Stimulated activated CD4-positive, alpha-beta T cell treated with anti-CD3 and anti-CD28 coated beads, Interleukin-1b, Interleukin-23, amount 100 ng/mL, for 4 hours (primary cell): Measurements from ENCODE around the gene BASP1.
"Not testable (repeated sequence)": the region's sequence is repeated elsewhere in the genome, so short reads cannot be mapped to it uniquely, and the experiment has no call there.

Source experiments
- DNase-seq, 2 donors: peaks; one replicate each; pipeline ENCODE4 v3.0.0-alpha.2; 2020; ENCODE audit warnings: low read depth in 2 of 2

BASP1 gene

DNA sequence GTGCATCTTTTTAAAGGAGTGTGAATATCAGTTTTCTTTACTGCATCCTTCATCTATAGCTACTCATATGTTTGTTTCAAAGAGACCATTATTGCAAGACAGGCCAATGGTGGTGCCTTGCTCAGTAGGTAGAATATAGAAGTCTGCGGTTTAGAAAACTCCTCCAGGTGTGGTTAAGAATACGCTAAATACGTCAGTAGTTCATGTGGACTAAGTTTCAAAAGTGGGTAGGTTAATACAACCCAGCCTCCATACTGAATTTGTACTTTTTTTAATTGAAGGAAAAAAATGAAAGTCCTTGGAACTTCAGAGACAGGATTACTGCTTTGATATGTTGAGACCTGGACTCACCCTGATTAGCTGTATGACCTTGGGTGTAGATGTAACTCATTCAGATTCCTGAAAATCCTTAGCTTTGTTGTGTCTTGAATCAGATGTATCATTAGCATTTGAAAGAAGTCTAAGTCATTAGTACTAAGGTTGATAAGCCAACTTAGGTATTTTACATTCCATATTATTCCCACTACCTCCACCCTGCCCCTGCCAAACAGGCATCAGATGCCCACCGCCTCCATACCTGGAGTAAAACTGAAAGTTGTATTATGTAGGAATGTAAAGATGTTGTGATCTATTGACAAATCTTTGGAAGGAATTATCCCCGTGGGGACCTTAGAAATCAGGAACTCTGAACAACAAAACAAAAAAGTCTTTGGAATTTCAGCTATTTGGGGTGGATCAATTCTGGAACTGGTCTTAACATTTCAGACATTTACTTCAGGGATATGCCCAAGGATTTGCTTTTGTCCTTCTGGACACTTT, 6.1 kb downstream of the BASP1 start:
- DNase-seq = no peak

DNA sequence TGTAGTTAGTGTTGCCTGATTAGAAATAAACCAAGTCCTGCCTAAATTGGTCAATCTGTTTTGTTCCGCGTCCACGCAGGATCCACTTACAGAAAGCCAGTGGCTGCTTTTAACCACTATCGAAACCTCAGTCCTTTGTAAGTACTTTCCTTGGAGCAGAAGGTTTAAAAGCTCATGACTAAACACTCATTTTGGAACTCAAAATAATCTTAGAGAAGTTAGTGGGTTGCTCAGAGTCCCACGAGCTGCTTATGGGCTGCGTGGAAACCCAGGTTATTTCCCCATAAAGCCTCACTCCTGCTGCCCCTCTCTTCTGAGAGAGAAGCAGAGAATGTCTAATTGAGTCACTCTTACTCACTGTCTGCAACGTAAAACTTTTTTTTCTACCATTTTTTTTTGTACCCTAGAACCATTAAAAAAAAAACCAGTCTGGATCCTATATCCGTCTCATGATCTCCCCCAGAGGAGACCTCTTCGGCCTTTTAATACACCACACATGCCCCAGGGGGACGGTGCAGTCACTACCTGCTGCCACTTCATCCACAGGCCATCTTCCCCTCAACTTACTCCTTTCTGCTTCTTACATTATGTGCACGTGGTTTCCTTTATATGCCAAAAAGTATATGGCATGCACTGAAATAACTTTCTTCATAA, 7.6 kb downstream of the BASP1 start:
- no peak for DNase-seq

DNA sequence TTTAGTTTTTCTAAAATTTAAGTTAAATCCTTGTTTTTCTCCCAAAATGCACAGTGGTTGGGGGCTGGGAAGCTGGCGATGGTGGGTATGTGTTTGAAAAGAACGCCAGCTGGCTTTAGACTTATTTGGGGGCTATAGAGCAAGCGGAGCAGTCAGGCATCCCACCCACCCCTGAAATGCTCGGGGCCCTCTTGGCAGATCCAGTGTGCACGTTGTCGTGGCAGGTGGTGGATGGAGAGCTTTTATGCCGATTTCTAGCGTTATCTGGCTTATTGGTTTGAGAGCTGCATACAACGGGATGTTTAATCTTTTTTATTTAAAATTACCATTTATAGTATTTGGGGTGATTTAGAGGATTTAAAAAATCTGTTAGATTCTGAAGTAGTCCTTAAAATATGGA, 8.1 kb downstream of the BASP1 start:
- DNase-seq = no peak

DNA sequence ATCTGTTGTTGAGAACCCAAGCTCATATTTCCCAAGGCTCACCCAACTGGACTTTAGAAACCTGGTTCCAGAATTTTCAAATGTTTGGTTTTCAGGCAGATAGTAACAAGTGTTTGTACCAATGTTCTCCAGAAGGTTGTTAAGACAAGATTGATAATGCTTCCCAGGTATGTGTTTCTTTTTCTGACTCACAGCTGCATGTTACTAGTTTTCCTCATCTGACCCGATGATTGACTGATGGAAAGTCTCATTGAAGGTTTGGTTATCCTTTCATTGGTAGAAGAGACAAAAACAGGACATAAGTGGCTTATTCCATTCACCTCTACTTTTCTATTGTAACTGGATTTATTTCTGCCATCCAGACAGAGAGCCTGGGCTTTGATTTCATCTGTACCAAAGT, 10.4 kb downstream of the BASP1 start:
- DNase-seq = no peak

DNA sequence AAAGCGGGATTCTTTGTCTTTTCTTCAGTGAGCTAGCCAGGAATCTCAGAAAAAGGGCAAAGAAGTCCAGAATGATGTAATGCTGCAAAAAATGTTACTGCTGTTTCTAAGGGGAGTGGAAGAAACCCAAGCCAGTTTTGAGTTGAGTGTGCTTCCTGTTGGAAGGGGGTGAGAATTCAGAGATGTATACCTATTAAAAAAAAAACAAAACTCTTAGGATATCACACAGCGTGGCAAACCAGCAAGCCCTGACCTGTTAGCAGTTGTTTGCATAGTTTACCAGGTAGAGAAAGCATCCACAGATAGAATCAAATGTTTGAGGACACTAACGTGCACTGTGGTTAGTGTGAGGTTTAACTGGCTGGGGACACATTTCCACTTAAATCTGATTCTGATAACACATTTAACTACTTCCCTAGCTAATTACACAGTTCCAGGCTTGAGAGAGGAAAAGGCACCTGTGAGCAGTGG, 11.4 kb downstream of the BASP1 start:
- DNase-seq = no peak

DNA sequence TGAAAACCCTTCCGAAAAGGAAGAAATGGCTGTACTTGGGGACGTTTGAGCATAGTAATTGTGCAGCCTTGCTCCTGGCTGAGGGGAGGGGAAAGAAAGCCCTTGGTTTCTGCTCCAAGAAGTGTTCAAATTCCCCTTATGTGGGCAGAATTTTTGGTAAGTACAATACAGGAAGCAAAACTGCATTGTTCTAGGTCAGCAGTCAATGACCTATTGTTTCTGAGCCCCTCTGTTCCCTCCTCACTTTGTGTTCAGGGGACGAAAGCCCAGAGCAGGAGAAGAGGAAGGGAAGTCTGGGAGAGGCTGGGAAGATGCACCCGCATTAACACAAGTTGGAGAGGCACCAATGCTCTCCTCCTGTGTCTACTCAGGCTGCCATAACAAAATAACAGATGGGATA, 11.9 kb downstream of the BASP1 start:
- DNase-seq = no peak

DNA sequence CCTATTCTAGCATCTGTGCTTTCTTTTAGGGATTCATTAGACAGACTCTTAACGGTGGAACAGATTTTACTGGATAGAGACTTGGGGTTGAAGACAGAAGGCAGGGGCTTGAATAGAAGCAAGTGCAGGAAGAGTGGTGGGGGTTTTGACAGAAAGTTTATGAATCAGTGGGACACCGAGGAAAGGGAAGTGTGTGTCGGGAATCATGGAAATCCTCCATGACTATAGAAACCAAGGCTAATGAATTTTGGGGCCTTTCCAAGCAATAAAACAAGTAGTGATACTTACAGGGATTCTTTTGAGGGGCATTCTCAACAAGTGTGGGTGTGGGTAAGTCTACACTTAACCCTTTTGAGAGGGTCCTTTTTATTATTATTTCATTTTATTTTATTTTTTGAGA, 12.8 kb downstream of the BASP1 start:
- no peak for DNase-seq

DNA sequence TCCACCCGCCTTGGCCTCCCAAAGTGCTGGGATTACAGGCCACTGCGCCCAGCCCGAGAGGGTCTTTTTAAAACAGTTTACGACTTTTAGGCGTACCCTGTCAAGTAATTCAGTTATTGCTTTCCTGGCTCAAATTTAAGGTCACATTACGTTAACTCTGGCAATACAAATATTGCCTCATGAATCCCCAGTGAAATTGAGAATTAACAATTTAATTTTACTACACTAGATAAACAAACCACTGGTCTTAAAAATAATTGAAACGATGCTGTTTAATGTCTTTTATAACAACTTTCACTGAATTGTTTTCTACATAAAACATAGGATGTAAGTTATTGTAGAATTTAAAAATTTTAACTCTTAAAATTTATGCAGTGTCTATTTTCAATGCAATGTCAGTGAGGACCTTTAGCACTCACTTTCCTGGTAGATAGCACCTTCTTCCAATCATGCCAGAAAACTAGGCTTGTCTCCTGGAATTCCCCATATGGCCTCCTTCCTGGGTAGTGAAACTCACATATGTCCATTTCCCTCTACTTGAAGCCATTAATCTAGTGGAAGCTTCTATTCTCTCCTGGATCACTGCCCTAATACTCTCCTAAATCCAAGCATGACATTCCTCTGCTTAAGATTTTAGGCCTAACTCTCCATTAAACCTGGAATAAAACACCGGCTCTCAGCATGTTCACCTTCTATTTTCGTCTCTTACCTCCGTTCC, 13.5 kb downstream of the BASP1 start:
- DNase-seq = no peak

DNA sequence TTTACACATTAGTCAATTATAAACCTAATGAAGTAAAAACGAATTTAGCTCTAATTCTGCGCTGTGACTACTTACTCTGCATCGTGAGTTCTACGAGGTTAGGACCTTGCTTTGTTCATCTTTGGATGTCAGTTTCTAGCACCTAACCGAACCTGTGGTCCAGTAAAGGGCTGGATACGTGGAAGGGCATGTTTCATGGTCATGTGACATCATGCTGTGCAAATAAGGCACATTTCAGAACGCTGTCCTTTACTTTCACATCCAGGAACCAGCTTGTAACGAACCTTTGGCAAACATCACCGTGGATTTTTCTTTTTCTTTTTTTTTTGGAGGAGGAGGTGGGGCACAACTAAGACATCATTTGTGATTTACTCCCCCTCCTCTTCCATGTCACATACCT, 15.0 kb downstream of the BASP1 start:
- DNase-seq = no peak

DNA sequence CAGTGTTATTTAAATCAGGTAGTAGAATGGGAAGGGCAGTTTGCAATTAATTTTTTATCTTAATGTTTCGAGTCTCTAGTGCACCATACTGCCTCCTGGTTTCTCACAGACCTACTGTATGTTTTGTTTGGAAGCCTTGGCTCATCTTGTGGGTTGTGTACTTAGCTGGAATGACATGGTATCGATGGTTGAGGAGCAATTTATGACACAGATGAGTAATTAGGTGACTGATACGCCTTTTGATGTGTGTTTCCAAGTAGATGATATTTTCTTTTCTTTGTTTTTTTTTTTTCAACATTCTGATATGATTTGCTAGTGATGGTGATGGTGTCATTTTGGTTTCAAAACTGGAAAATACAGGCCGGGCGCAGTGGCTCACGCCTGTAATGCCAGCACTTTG, 16.1 kb downstream of the BASP1 start:
- DNase-seq = no peak

DNA sequence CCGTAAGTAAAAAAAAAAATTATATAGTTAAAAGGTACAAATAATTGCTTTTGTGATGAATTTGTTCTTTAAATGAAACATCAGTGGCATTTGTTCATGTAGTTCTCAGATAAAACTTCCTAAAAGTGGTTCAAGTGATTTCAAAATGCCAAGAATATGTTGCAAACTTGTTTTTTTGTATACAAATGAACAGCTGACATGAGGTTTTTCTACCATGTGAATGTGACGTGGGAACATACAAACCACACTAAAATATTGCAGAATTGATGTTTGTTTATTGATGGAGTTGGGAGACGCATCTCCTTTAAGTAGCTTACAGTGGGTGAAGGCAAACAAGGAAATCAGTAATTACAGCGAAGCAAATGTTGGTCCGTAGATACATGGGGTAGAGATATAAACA, 16.9 kb downstream of the BASP1 start:
- no peak for DNase-seq

DNA sequence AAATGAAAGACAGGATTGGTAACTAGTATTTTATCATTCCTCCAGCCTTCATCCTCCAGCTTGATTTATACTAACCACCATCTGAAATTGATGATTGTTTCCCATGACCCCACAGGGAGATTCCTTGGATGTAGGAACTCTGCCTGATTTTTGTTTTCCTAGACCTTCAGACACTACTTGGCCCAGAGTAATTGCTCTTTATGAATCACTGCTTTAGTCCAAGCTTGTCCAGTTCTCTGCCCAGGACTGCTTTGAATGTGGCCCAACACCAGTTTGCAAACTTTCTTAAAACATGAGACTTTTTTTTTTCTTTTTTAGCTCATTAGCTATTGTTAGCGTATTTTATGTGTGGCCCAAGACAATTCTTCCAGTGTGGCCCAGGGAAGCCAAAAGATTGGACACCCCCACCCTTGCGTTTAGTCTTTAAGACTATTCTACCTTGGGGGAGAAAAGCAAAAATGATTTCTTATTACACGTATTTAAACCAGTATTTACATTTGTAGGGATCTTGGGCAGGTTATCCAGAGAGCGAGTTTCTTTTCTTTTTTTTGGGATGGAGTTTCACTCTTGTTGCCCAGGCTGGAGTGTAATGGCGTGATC, 18.4 kb downstream of the BASP1 start:
- DNase-seq = no peak

DNA sequence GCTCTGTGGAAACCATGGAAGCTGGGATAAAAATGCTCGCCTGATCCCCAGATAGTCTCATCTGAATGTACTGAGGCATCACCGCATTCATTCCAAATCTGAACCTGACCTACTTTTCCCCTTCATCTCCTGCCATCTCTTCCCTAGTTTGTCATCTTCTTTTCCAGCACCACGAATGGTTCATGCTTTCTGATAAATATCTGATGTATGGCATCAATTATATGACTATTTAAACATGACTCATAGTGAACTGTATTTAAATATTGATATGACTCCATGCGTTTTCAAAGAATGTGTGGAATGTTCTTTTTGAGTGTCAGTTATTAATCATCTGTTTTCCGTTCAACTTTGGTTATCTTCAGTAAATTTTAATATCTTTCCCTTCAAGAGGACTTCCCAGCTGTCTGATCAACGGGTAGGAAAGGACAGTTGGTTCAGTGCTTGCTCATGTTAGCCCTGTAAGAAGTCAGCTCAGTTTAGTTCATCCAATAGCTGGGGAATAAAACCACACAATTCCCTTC, 21.1 kb downstream of the BASP1 start:
- no peak for DNase-seq

DNA sequence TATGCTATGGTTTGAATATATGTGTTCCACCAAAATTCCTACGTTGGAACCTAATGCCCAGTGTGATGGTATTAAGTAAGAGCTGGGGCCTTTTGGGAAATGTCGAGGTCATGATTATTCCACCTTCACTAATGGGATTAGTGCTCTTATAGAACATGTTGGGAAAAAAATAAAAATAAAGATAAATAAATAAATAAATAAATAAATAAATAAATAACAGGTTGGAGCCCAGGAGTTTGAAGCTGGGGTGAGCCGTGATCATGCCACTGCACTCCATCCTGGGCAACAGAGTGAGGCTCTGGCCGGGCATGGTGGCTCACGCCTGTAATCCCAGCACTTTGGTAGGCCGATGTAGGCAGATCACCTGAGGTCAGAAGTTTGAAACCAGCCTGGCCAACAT, 22.5 kb downstream of the BASP1 start:
- DNase-seq = no peak

DNA sequence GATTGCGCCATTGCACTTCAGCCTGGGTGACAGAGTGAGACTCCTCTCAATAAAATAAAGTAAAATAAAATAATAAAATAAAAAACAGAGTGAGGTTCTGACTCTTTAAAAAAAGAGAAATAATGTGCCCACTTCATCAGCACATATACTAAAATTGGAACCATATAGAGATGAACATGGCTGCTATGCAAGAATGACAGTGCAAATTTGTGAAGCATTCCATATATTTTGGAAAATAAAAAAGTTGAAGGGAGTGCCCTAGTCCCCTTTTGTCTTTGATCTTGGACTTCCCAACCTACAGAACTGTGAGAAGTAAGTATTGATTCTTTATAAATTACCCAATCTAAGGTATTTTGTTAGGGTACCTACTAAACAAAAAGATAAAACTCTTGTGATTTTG, 23.1 kb downstream of the BASP1 start:
- no peak for DNase-seq

DNA sequence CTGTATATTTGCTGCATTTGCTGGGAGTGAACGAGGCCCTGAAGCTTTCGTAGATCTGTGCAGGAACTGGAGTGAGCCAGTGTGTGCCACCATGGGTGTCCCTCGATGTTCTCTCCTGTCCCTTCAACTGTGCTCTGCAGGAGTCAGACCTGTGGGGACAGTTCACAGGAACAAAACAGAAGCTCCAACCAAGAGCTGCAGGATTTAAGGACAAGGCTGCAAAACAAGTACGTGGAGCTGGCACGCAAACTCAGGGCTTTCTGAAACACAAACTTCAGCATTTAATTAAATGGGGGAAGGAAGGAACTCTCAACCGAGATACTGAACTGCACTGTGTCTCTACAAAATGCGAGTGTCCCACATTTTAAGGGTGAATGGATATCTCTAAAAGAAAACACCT, 24.2 kb downstream of the BASP1 start:
- no peak for DNase-seq

DNA sequence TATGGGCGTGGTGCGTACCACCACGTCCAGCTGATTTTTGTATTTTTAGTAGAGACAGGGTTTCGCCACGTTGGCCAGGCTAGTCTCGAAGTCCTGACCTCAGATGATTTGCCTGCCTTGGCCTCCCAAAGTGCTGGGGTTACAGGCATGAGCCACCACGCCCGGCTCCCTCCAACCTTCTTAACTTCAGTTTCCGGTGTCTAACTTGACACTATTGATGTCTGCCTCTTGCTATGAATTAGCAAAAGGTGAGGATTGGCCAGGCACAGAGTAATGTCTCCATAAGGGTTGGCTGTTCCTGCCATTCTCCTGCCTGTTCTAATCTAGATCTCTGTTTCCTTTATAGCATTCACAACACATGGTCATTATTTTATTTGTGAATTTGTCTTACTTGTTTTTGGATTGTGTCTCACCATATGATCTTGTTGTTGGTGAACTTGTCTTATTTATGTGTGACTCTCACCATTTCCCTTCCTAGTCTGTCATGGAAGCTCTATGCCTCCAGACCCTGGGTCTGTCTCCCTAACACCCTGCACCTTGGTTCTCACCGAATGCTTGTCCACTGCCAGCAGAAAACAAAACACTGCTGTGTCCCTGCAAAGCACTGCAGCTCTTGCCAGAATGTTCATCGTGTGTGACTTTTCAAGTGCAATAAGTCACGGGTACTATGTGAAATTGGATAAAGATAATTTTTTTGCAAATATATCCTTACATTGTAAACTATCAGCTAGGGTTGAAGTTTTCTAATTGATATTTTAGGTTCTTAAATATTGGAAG, 26.0 kb downstream of the BASP1 start:
- DNase-seq = no peak

DNA sequence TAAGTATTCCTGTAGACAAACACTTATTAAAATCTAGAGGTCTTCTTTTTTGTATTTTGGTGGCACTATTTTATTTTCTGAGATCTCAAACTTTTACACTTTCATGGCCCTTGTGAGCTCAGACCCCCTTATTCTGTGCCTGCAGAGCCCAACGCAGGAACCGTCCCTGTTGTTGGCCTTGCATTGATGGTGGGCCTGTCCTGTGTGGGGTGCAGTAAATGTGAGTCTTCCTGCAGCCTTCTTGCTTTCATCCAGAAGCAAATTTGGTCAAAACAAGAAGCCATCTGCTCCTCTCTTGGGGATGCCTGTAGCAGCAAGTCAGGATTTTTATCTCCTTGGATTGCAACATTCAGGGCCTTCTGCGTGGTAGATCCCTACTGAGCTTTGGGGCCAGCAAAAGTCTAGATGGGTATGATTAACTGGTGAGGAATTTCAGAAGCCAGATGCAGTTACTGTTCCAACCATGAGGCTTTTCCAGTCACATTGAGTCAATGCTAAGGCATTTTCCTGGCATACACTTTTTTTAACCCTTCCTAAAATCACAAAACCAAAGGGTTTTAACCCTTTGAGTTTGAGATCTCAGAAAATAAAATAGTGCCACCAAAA, 31.7 kb downstream of the BASP1 start:
- DNase-seq = no peak

DNA sequence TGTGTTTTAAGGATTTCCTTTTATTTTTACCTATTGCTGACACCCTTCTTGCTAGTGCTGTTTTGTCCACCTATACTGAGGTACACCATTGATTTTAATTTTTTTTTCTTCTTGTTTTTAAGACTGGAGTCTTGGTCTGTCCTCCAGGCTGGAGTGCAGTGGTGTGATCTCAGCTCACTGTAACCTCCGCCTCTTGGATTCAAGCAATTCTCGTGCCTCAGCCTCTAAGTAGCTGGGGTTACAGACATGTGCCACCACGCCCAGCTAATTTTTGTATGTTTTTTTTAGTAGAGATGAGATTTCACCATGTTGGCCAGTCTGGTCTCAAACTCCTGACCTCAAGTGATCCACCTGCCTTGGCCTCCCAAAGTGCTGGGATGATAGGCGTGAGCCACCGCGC, 32.4 kb downstream of the BASP1 start:
- not testable (repeated sequence) for DNase-seq

DNA sequence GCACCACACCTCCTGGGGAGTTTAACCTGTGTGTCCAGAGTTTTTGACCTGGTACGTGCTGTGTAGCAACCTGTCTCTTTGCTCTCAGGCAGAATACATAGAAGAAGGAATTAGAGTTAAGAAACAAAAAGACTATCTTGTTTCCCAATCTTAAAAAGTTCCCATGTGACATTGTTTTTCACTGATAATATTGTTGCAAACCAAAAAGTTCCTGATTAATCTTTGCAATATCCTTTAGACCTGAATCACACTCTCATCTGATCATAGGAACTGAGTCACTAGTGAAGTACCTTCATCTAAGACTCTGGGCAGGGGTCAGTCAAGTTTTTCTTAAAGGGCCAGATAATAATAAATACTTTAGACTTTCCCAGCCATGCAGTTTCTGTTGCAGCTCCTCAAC, 35.1 kb downstream of the BASP1 start:
- DNase-seq = no peak

DNA sequence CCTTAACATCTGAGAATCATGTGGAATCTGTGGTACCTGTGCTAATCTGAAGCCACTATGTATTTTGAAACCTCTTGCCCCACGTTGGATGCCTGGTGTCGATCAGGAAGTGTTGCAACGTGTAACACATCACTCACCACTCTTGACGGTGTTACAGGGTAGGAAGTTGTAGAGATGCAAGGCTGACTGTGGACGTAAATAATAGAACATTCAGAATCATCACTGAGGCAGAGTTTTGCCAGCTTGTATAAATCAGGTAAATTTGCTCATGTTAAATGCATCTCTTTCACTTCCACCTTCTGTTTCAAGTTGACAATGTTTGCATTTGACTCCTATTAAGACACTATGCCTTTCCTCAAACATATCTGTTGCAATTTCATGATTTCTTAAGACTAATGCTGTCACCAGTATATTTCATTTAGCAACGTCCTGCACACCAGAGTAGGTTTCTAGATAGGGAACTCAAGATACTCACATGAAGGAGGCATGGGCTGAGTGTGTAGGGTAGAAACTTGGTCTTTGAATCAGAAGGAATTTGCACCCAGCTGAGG, 38.1 kb downstream of the BASP1 start:
- DNase-seq = no peak
